ENCODE data around the gene DDX28.

DNA sequence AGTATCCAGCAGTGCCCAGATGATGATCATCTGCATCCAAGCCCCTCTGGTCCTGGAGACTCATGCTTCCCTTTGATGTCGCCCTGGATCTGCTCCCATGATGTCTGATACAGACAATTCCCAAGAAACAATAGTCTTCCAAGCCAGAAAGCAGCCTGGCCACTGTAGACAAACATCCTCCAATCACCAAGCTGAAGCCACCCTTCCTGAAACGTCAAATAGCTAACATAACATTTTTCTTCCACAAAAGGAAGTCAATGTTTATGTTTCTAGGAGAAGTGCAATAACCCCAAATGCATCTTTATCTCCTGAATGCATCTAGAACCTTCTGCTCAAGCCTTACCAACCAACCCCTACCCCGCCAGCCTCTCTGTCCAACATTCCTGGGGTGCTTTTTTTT lies 22.6 kb downstream of the DDX28 start:
- TF ChIP-seq POLR2AphosphoS5 (IDR thresholded peaks at IDR 0.05) = no peak
- TF ChIP-seq, protein P1, sequence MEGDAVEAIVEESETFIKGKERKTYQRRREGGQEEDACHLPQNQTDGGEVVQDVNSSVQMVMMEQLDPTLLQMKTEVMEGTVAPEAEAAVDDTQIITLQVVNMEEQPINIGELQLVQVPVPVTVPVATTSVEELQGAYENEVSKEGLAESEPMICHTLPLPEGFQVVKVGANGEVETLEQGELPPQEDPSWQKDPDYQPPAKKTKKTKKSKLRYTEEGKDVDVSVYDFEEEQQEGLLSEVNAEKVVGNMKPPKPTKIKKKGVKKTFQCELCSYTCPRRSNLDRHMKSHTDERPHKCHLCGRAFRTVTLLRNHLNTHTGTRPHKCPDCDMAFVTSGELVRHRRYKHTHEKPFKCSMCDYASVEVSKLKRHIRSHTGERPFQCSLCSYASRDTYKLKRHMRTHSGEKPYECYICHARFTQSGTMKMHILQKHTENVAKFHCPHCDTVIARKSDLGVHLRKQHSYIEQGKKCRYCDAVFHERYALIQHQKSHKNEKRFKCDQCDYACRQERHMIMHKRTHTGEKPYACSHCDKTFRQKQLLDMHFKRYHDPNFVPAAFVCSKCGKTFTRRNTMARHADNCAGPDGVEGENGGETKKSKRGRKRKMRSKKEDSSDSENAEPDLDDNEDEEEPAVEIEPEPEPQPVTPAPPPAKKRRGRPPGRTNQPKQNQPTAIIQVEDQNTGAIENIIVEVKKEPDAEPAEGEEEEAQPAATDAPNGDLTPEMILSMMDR (IDR thresholded peaks at IDR 0.05) = no peak
